Stimulated activated CD4-positive, alpha-beta T cell treated with anti-CD3 and anti-CD28 coated beads, Interleukin-15, amount 100 ng/mL, for 1 hour (primary cell): Measurements from ENCODE around the gene KLRF2.

Experiments
- DNase-seq, 2 donors: peaks; one replicate each; pipeline ENCODE4 v3.0.0-alpha.2; 2020; ENCODE audit warnings: low read depth in 1 of 2, low spot score in 1 of 2

KLRF2 gene

GRCh38 chr12:9933958-9934357 is 52.7 kb downstream of the KLRF2 start:
- DNase-seq: no peak

GRCh38 chr12:9935026-9935425 is 53.7 kb downstream of the KLRF2 start:
- DNase-seq: no peak

- no peak for DNase-seq
Measured at GRCh38 chr12:9936591-9936990, 55.3 kb downstream of the KLRF2 start.

DNA sequence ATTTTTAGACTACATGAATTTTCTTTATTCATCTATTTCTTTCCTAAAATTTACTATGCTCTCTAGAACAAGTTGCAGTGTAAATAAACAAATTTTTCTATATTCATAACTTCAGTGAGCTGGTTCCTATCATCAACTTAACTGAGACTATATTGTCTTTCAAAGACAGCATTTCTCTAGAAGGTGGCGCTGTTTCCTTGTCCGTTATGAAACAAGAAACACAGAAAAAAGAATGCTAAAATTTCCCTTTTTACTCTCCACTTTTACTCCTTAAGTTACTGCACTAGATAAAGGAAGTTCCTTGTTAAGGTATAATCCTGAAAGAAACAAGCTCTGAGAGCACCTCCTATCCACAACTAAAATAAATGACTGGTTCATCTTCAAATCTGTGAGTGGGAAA is 59.1 kb downstream of the KLRF2 start:
- no peak for DNase-seq

- DNase-seq: no peak
Measured at GRCh38 chr12:9941838-9942237, 60.5 kb downstream of the KLRF2 start.

DNA sequence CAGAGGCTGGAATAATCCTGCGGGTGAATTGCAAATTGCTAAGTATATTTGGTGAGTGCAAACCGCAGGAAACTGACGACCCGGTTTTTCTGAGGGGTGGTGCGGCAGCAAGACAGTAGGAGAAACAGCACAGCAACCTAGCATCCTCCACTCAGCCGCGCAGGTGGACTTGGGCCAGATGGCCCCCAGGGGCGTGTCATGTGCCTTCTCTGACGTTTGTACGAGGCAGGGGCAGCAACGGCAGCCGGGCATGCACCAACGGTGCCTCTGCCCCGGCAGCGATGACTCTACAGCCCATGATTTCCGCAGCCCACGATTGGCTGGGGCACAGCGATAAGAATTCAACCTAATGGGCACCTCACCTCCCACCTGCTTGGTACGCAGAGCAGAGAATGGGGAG is 62.0 kb downstream of the KLRF2 start:
- DNase-seq: no peak

GRCh38 chr12:9944391-9944790 is 63.1 kb downstream of the KLRF2 start:
- no peak for DNase-seq
